Liver (tissue), 3 donors: ENCODE results near the gene POU5F1.

Experiments
- EGR1 ChIP-seq, 2 donors: IDR thresholded peaks; 2 replicates each; pipeline ENCODE4 v1.6.1; 2016 to 2018; ENCODE audit warnings: antibody characterized with exemption in 2 of 2, low read depth in 2 of 2
- MAX ChIP-seq: IDR thresholded peaks from 2 replicates; pipeline ENCODE4 v1.6.1; 2016; ENCODE audit warnings: antibody characterized with exemption
- SP1 ChIP-seq: IDR thresholded peaks from 2 replicates; pipeline ENCODE4 v1.6.1; 2018; ENCODE audit warnings: antibody characterized with exemption, mild to moderate bottlenecking
- TAF1 ChIP-seq: conservative IDR thresholded peaks from 2 replicates; pipeline ENCODE4 v1.6.1; 2016; ENCODE audit warnings: antibody characterized with exemption, mild to moderate bottlenecking
- YY1 ChIP-seq: IDR thresholded peaks from 2 replicates; pipeline ENCODE4 v1.6.1; 2016; ENCODE audit warnings: antibody characterized with exemption, mild to moderate bottlenecking
- TF ChIP-seq, protein P1 (sequence below): fragments of 150-350 bp; IDR thresholded peaks from 2 replicates; pipeline ENCODE4 v1.5.1; 2017; ENCODE audit warnings: improper control_type of control experiment, low read depth, low read length; ENCODE audit not compliant: missing input control
- donor health status: healthy.
- donor health status: healthy.

DNA sequence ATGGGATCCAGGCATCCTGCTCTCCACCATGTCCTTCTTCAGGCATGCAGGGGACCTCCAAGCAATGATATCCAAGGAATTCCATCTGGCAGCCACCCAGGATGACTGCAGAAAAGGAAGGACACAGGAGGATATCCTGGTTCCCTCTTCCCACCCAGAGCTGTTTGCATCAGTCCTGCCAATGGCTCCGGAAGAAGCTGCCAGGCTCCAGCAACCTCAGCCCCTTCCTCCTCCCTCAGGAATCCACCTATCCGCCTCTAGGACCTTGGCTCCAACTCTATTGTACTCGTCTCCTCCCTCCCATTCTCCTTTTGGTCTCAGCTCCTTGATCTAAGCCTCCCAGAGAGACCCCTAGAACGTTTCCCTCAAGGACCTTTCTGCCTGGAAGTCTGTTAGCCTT lies 30.9 kb downstream of the POU5F1 start:
- TF ChIP-seq EGR1 (IDR thresholded peaks at IDR 0.05; ENCODE audit: low read depth in 2 of 2) (no peak), TAF1 (no peak), YY1 (no peak), SP1 (no peak), MAX (no peak)
- TF ChIP-seq, protein P1, sequence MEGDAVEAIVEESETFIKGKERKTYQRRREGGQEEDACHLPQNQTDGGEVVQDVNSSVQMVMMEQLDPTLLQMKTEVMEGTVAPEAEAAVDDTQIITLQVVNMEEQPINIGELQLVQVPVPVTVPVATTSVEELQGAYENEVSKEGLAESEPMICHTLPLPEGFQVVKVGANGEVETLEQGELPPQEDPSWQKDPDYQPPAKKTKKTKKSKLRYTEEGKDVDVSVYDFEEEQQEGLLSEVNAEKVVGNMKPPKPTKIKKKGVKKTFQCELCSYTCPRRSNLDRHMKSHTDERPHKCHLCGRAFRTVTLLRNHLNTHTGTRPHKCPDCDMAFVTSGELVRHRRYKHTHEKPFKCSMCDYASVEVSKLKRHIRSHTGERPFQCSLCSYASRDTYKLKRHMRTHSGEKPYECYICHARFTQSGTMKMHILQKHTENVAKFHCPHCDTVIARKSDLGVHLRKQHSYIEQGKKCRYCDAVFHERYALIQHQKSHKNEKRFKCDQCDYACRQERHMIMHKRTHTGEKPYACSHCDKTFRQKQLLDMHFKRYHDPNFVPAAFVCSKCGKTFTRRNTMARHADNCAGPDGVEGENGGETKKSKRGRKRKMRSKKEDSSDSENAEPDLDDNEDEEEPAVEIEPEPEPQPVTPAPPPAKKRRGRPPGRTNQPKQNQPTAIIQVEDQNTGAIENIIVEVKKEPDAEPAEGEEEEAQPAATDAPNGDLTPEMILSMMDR: no peak
